Measurements from ENCODE around the gene SLCO2A1.

DNA sequence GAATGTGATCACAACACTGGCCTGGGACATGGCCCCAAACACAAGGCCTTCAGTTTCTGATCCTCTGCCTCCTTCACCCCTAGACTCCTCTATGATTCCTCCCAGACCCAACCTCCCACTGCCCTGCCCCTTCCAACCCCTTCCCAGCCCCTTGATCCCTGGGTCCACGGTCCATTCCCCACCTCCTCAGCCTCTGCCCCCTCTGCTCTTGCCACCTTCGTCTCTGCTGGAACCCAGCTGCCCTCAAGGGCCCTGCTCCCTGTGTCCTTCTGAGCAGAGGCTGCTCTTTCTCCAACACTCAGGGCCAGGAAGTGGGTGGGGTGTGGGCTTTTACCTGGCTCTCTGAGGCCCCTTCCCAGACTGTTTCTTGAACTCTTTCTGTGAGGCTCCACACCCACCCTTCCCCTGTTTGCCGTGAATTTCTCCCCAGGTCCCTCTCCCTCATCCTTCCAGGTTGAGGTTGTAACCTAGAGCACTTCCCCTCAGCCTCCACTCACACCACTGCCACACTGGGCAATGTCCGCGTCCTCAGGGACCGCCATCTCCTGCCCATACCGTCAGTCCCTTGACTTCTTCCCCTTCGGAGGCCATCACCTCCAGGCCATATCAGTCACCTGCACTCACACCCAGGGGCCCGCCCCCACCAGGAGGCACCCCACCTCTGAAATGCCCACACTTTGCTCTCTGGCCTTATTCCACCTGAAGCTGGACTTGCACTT lies 18.7 kb upstream of the SLCO2A1 start:
- TF ChIP-seq, protein P1, sequence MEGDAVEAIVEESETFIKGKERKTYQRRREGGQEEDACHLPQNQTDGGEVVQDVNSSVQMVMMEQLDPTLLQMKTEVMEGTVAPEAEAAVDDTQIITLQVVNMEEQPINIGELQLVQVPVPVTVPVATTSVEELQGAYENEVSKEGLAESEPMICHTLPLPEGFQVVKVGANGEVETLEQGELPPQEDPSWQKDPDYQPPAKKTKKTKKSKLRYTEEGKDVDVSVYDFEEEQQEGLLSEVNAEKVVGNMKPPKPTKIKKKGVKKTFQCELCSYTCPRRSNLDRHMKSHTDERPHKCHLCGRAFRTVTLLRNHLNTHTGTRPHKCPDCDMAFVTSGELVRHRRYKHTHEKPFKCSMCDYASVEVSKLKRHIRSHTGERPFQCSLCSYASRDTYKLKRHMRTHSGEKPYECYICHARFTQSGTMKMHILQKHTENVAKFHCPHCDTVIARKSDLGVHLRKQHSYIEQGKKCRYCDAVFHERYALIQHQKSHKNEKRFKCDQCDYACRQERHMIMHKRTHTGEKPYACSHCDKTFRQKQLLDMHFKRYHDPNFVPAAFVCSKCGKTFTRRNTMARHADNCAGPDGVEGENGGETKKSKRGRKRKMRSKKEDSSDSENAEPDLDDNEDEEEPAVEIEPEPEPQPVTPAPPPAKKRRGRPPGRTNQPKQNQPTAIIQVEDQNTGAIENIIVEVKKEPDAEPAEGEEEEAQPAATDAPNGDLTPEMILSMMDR (IDR thresholded peaks at IDR 0.05), result no peak
- TF ChIP-seq POLR2A (IDR thresholded peaks at IDR 0.05) (no peak), POLR2AphosphoS5 (IDR thresholded peaks at IDR 0.05) (no peak)
